Measurements from ENCODE around the gene TBX1.

DNA sequence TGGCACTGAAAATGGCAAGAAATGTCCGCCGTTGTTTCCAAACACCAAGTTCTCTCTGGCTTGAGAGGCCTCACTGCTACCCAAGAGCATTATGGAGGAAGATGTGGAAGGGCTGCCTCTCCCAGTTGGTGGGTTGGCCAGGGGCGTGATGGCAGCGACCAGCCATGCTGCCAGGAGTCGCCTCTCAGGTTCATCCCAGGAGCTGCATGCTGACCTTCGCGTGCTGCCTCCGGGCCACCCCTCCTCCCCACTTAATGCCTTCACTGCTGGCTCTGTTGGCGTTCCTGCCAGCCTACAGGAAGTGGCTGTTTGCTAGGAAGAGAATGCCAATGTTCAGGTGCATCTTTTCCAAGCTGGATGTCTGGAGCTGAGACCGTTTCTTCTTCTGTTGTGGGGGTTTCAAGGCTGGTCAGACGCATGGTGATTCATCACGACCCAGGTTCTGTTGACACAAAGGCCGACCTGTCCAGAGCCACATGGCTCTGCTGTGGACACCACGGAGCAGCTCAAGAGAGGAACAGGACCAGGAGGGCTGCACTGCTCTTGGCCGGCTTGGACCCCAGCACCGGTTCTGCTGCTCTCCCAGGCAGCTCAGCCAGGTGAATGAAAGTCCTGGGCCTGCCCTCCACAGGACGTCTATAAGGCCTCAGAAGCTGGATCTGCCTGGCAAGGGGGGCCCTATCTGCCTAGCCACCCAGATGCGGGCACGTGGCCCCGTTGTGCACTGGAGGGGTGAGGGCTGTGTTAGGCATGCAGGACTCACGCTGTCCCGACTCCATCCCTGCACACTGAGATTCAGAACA is 25.1 kb downstream of the TBX1 start:
- TF ChIP-seq, protein P1, sequence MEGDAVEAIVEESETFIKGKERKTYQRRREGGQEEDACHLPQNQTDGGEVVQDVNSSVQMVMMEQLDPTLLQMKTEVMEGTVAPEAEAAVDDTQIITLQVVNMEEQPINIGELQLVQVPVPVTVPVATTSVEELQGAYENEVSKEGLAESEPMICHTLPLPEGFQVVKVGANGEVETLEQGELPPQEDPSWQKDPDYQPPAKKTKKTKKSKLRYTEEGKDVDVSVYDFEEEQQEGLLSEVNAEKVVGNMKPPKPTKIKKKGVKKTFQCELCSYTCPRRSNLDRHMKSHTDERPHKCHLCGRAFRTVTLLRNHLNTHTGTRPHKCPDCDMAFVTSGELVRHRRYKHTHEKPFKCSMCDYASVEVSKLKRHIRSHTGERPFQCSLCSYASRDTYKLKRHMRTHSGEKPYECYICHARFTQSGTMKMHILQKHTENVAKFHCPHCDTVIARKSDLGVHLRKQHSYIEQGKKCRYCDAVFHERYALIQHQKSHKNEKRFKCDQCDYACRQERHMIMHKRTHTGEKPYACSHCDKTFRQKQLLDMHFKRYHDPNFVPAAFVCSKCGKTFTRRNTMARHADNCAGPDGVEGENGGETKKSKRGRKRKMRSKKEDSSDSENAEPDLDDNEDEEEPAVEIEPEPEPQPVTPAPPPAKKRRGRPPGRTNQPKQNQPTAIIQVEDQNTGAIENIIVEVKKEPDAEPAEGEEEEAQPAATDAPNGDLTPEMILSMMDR (conservative IDR thresholded peaks at IDR 0.05) = no peak
- no peak for TF ChIP-seq EZH2 (IDR thresholded peaks at IDR 0.05; ENCODE audit: low read depth)
